ENCODE measurements around the gene CERS3.

The CERS3 gene

DNA sequence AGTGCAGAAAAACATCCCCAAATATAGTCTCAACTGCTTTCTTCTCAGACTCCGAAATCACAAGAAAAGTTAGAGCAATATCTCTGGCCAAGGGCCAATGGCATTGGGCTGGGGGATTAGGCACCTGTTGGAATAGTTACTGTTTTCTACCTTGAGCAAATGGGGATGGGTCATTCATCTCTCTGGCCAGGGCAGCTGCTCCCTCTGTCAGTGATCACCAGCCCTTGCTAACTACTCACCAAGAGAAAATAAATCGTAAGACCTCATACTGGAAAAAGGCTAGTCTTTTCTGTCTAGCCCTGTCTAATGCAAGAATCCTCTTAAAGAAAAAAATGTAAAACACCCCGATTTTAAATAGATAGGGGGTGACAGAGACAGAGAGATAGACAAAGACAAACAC lies 10.9 kb downstream of the CERS3 start:
- Mint-ChIP-seq H3K27me3 (no peaks in the 10 kb centered on the region), H3K9me3 (no peaks in the 10 kb centered on the region), H3K27ac (no peak overlapping the region), H3K36me3 (no peaks in the 10 kb centered on the region), H3K4me3 (no peak overlapping the region), H3K4me1 (peaks cover 7% of the 10 kb centered on the region)
- DNase-seq (ENCODE audit: low spot score in 2 of 2) (no peak), ATAC-seq (ENCODE audit: low read depth) (no peak)

DNA sequence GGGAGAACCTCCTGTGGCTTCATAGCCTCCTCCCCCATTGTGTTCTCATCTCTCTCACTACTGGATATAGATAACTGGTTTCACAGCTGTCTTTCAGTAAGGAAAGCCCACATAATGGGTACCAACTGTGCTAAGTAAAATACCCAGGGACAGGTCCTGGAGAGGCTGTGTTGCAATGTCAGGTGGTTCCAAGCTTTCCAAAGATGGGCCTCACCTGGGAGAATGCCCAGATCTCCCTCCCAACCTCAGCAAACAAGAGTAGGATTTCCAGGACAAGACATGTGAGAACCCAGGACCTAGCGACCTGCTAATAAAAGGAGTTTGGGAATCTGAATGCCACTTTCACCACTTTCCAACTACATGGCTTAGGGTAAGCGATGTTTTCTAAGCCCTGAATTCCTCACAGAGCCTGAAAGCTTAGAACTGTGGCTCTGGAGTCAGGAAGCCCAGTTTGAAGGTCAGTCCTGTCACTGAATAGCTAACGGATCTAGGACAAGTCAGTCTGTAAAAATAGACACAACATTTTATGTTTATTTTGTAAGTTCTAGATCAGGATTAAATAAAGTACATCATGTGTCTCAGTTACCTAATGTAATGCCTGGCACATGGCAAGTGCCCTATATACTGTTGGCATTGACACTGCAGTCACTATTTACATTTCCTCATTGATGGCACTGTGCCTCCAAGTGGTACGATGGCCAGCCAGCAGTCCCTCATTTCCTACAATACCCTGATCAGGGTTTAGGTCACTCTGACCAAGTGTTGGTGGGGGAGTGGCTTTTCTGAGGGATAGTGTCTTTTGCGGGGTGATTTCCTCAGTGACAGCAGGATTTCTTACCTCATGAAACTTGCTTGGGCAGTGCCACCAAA lies 11.9 kb downstream of the CERS3 start:
- no peaks in the 10 kb centered on the region for H3K9me3 Mint-ChIP-seq
- H3K4me1 Mint-ChIP-seq, result peaks cover 7% of the 10 kb centered on the region
- no peak overlapping the region for H3K27ac Mint-ChIP-seq
- H3K27me3 Mint-ChIP-seq, result no peaks in the 10 kb centered on the region
- no peak for ATAC-seq (ENCODE audit: low read depth)
- no peak for DNase-seq (ENCODE audit: low spot score in 2 of 2)
- no peaks in the 10 kb centered on the region for H3K36me3 Mint-ChIP-seq
- no peak overlapping the region for H3K4me3 Mint-ChIP-seq

DNA sequence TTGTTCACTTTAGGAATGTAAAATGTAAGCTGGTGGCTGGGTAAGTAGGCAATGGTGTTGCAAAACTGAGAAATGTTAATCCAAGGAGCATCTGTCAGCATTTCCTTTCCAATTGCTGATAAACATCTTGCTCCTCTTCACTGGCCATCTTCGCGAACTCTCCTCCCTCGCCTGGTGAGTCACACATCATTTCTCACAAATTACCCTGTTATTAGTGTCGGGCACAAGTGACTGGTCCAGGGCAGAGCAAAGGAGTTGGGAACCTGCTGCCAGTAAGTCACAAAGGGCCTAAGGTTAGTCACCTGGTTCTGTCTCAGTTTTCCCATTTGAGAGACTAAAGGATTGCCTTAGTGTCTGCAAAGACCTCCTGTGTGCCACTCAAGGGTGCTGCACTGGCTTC lies 13.0 kb downstream of the CERS3 start:
- DNase-seq (ENCODE audit: low spot score in 2 of 2), result no peak
- Mint-ChIP-seq H3K27ac (no peak overlapping the region), H3K4me1 (peaks cover 7% of the 10 kb centered on the region), H3K36me3 (no peaks in the 10 kb centered on the region), H3K4me3 (no peak overlapping the region), H3K27me3 (no peaks in the 10 kb centered on the region), H3K9me3 (no peaks in the 10 kb centered on the region)
- ATAC-seq (ENCODE audit: low read depth), result no peak

DNA sequence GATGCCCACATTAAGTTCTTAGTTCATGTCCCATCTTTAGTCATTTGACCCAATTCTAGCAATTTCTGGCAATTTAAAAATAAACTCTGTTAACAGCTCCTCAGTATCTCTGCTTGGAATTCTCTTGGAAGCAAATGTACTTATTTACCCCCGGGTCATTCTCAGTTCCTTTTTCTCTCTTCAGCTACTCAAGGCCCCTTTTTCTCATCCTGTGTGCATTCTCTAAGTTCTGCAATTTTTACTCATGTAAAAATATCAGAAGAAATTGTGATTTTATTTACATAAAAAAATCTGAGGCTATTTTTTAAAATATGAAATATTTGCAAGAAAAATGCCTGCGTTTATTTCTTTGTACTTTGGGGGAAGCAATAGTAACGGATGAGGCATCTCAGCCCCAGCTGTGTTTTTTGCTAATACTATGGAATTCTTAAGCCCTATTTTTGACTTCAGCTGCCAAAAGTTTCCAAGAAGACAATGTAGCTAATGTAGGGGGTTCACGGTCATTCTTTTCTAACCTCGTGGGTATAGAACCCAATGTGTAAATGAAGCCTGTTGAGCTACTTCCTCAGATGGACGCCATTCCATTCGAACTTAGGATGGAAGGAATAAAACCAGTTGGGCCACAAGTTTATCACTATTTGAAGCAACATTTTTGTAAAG lies 20.0 kb downstream of the CERS3 start:
- Mint-ChIP-seq H3K27ac (no peak overlapping the region), H3K27me3 (peaks cover 4% of the 10 kb centered on the region), H3K4me3 (no peak overlapping the region), H3K9me3 (no peaks in the 10 kb centered on the region), H3K36me3 (no peaks in the 10 kb centered on the region), H3K4me1 (no peaks in the 10 kb centered on the region)
- DNase-seq (ENCODE audit: low spot score in 2 of 2) (no peak), ATAC-seq (ENCODE audit: low read depth) (no peak)

DNA sequence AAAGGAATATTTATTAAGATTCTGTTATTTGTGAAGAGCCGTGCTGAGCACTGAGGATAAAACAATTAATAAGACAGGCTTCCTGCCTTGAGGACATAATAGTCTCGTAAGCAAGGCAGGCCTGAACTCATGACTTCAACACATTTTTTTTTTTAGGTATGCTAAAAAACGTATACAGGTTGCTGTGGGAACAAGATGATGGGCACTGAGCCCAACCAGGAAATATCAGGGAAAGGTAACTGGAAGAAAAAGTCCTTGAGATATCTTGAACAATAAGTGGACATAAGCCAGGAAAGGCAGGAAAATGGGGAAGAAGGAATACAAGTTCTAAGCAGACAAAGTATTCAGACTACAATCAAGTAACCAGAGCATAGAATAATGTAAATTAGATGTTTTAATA lies 26.1 kb downstream of the CERS3 start:
- Mint-ChIP-seq H3K4me1 (no peaks in the 10 kb centered on the region), H3K4me3 (no peak overlapping the region), H3K27me3 (peaks cover 10% of the 10 kb centered on the region), H3K27ac (no peak overlapping the region), H3K36me3 (peaks cover 2% of the 10 kb centered on the region), H3K9me3 (no peaks in the 10 kb centered on the region)
- ATAC-seq (ENCODE audit: low read depth) (no peak), DNase-seq (ENCODE audit: low spot score in 2 of 2) (no peak)

DNA sequence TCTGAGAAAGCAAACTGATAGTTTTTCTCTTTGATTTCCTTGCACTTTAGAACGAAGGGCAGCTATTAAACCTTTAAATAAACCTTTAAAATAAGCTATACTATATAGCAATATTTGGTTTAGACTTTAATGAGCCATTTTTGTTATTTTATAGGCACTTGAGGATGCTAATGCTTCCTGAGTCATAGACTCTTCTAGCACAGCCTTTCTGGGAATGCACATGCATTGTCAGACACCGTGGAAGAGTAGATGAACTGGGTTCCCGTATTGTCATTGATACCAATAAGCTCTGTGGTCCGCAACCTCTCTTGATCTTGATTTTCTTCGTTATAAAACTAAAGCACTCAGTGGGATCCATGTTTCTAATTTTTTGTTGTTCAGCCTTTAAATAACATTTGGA lies 27.6 kb downstream of the CERS3 start:
- H3K36me3 Mint-ChIP-seq, result peaks cover 2% of the 10 kb centered on the region
- DNase-seq (ENCODE audit: low spot score in 2 of 2) (no peak), ATAC-seq (ENCODE audit: low read depth) (no peak)
- H3K27me3 Mint-ChIP-seq, result peaks cover 10% of the 10 kb centered on the region
- no peak overlapping the region for H3K27ac Mint-ChIP-seq
- H3K4me1 Mint-ChIP-seq, result no peaks in the 10 kb centered on the region
- H3K4me3 Mint-ChIP-seq, result no peak overlapping the region
- no peaks in the 10 kb centered on the region for H3K9me3 Mint-ChIP-seq

DNA sequence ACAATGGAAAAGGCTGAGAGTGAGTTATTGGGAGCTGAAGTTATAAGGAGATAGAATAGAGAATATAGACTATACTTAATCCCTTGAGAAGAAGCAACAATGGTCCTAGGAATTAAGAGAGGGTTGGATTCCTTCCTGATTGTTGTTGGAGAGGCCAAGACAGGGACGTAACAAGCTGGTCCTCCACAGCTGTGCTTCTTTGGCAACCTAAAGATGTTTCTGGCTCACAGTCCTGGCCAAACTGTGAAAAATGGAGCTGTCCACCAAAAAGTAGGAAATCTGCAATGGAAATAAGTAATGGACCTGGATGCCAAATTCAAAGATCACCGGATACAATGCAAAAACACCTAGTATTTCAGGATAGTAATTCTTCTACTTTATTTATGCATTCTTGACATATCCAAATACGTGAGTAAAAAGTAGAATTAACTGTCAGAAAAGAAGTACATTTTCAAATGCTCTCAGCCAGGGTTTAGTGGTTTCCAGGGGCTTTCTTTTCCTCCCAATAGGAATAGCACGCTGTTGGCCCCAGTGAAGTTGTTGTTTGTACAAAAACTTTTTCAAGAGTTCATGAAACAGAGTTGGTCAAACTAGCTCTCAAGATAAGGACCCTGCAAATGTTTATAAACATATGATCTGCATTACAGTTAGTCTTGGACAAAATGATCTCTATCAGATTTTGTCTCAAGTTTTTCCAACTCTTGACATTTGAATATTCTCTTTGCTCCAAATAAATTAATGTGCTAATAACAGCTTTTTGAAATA lies 28.3 kb downstream of the CERS3 start:
- Mint-ChIP-seq H3K27me3 (peaks cover 8% of the 10 kb centered on the region), H3K9me3 (no peaks in the 10 kb centered on the region), H3K27ac (no peak overlapping the region), H3K4me3 (no peak overlapping the region), H3K36me3 (peaks cover 2% of the 10 kb centered on the region), H3K4me1 (no peaks in the 10 kb centered on the region)
- no peak for DNase-seq (ENCODE audit: low spot score in 2 of 2)
- ATAC-seq (ENCODE audit: low read depth), result no peak

DNA sequence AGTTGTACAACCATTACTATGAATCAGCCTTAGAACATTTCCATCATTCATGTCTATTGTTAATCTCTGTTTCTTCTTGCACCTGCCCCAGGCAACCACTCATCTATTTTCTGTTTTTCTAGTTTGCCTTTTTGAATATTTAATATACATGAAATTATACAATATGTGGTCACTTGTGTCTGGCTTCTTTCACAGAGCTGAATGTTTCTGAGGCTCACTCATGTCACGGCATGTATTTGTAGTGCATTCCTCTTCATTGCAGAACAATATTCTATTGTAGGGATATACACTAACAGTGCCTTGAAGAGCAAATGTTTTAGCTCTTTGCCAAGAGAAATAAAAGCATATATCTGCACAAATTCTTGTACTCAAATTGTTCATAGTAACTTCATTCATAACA lies 32.9 kb downstream of the CERS3 start:
- H3K9me3 Mint-ChIP-seq, result peaks cover 2% of the 10 kb centered on the region
- H3K4me1 Mint-ChIP-seq, result no peaks in the 10 kb centered on the region
- no peak for DNase-seq (ENCODE audit: low spot score in 2 of 2)
- no peak overlapping the region for H3K4me3 Mint-ChIP-seq
- no peak for ATAC-seq (ENCODE audit: low read depth)
- peaks cover 2% of the 10 kb centered on the region for H3K36me3 Mint-ChIP-seq
- peaks cover 3% of the 10 kb centered on the region for H3K27me3 Mint-ChIP-seq
- no peak overlapping the region for H3K27ac Mint-ChIP-seq

DNA sequence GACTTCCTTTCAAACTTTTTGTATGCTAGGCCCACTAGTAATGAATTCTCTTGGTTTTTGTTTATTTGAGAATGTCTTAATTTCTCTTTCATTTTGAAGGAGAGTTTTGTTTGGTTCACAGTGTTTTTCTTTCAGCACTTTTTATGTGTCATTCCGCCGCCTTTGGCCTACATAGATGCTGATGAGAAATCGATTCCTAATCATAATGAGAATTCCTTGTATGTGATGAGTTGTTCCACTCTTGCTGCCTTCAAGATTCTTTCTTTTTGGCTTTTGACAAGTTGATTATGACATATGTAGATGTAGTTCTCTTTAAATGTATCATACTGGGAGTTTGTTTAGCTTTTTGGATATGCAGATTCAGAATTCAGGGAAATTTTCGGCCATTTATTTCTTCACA lies 35.5 kb downstream of the CERS3 start:
- peaks cover 2% of the 10 kb centered on the region for H3K9me3 Mint-ChIP-seq
- H3K4me1 Mint-ChIP-seq, result no peaks in the 10 kb centered on the region
- DNase-seq (ENCODE audit: low spot score in 2 of 2) (no peak), ATAC-seq (ENCODE audit: low read depth) (no peak)
- no peak overlapping the region for H3K4me3 Mint-ChIP-seq
- H3K36me3 Mint-ChIP-seq, result peaks cover 2% of the 10 kb centered on the region
- peaks cover 2% of the 10 kb centered on the region for H3K27me3 Mint-ChIP-seq
- H3K27ac Mint-ChIP-seq, result no peak overlapping the region

DNA sequence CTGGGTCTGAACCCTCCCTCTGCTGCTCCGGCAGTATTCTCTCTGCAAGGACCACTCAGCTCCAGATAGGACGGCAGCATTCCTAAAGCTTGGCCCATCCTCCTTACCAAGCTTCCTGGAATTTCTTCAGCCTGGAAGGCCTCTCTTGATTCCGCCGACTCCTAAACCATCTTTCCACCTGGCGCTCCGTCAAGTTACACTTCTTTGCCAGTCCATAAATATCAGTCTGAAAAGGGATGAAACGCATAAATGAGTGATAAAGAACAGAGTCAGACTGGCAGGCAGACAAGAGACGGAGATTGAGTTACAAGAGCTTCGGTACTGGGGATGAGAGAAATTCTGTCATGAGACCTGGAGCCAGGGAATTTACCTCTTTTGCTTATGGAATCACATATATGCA lies 44.3 kb downstream of the CERS3 start:
- ATAC-seq (ENCODE audit: low read depth) (no peak), DNase-seq (ENCODE audit: low spot score in 2 of 2) (no peak)
- H3K27ac Mint-ChIP-seq, result no peak overlapping the region
- H3K9me3 Mint-ChIP-seq, result no peaks in the 10 kb centered on the region
- no peaks in the 10 kb centered on the region for H3K36me3 Mint-ChIP-seq
- no peaks in the 10 kb centered on the region for H3K27me3 Mint-ChIP-seq
- H3K4me1 Mint-ChIP-seq, result no peaks in the 10 kb centered on the region
- H3K4me3 Mint-ChIP-seq, result no peak overlapping the region

DNA sequence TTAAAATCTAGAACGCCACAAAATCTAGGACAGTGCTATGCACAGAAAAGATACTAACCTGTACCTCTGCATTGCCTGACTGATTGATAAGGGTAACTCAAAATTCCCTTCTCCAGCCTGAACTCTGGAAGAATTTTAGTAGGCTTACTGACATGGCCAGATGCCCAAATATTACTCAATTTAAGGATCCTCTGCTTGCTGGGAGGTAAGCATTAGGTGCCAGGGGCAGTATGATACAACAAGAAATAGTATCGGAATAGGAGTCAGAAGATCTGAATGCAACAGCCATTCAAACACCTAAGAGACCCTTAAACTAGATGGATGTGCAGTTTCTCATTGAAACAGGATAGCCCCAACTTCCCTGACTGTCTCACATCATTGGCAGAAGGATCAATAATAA lies 45.4 kb downstream of the CERS3 start:
- H3K27me3 Mint-ChIP-seq, result no peaks in the 10 kb centered on the region
- H3K4me3 Mint-ChIP-seq, result no peak overlapping the region
- ATAC-seq (ENCODE audit: low read depth) (no peak), DNase-seq (ENCODE audit: low spot score in 2 of 2) (no peak)
- H3K36me3 Mint-ChIP-seq, result peaks cover 8% of the 10 kb centered on the region
- H3K27ac Mint-ChIP-seq, result no peak overlapping the region
- peaks cover 8% of the 10 kb centered on the region for H3K9me3 Mint-ChIP-seq
- no peaks in the 10 kb centered on the region for H3K4me1 Mint-ChIP-seq

DNA sequence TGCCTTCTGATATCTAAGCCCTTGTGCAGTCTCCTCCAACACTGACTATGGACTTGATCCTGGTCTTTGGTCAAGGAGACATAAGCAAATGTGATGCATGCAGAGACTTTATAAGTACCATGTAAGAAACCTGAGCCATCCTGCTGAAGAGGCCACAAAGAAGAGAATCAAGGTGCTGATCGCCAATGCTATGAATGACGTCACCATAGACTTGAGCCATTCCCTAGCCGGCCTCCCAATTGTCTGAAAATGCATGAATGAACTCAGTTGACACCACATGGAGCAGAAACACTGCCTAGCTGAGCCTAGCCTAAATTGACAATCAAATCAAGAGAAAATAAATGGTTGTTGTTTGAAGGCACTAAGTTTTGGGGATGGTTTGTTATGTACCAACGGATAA lies 51.9 kb downstream of the CERS3 start:
- Mint-ChIP-seq H3K27me3 (no peaks in the 10 kb centered on the region), H3K4me1 (no peaks in the 10 kb centered on the region), H3K36me3 (peaks cover 23% of the 10 kb centered on the region), H3K4me3 (no peak overlapping the region), H3K27ac (no peak overlapping the region), H3K9me3 (peaks cover 25% of the 10 kb centered on the region)
- no peak for ATAC-seq (ENCODE audit: low read depth)
- DNase-seq (ENCODE audit: low spot score in 2 of 2), result no peak

DNA sequence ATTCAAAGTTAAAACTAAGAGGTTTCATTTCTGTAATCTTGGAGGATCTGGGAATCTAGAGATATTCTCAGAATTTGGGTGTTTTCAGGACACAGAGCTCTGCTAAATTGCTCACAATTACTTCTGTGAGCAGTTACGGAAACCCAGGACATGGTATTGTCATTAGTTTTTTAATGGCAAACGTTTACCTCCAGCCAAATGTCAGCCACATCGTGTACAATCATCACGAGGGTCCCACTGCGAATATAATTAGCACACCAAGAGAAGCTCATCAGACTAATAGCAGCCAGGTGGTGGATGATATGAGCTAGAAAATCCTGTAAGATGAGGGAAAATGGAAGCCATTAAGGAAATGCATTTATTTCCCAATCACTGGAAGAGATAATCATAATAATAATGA lies 56.0 kb downstream of the CERS3 start:
- Mint-ChIP-seq H3K9me3 (peaks cover 10% of the 10 kb centered on the region), H3K4me1 (no peaks in the 10 kb centered on the region), H3K27ac (no peak overlapping the region), H3K36me3 (peaks cover 13% of the 10 kb centered on the region), H3K4me3 (no peak overlapping the region), H3K27me3 (peaks cover 1% of the 10 kb centered on the region)
- DNase-seq (ENCODE audit: low spot score in 2 of 2) (no peak), ATAC-seq (ENCODE audit: low read depth) (no peak)

DNA sequence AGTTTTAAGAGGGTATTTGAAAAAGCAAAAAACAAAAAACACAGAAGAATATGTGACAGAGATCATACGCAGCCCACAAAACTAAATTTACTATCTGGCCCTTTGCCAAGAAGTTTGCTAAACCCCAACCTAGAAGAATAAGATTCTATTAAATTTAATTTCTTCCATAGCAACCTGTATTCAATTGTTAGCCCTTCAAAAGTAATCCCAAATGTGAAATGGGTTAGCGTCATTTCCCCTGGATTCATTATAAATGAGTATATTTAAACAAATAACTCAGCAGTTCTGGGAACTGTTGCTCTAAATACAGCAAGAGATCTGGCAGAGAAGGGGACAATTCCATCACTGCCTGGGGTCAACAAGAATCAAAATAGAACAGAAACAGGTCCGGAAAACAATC lies 56.8 kb downstream of the CERS3 start:
- DNase-seq (ENCODE audit: low spot score in 2 of 2), result no peak
- Mint-ChIP-seq H3K4me1 (no peaks in the 10 kb centered on the region), H3K27me3 (peaks cover 1% of the 10 kb centered on the region), H3K36me3 (peaks cover 6% of the 10 kb centered on the region), H3K9me3 (peaks cover 7% of the 10 kb centered on the region), H3K27ac (no peak overlapping the region), H3K4me3 (no peak overlapping the region)
- ATAC-seq (ENCODE audit: low read depth), result no peak
